OCI-LY7 (cell line): ENCODE results near the gene SPOCK1. TPM values are rescaled to one million over a fixed set of nuclear protein-coding genes. Genes with fewer than 3 reads are reported as not detected.
"Not testable (repeated sequence)": the region's sequence is repeated elsewhere in the genome, so short reads cannot be mapped to it uniquely, and the experiment has no call there.

Experiments used
- BruUV-seq: library from RNA; stranded (reverse); fragments of 400-500 nt; replicated peaks from 2 replicates; lab custom pipeline; 2021; lab: Mats Ljungman, UMichigan
- CTCF ChIA-PET: fragments of 300-600 bp; sonication (Branson Sonifier 250); formaldehyde crosslinking; loops from one replicate; lab custom pipeline; 2022; ENCODE audit warnings: antibody characterized with exemption; ENCODE audit not compliant: unreplicated experiment; lab: Charles Lee
- POLR2A ChIA-PET: fragments of 300-600 bp; sonication (Branson Sonifier 250); formaldehyde crosslinking; loops from one replicate; lab custom pipeline; 2022; ENCODE audit warnings: antibody characterized with exemption; lab: Charles Lee
- DNase-seq: peaks from one replicate; pipeline ENCODE4 v3.0.0-alpha.2; 2015; ENCODE audit warnings: low spot score
- H2AFZ ChIP-seq: fragments of 200-600 bp; sonication (generic), shearing (Covaris generic); 2 replicates; pipeline ENCODE4 v1.6.1; 2014; ENCODE audit warnings: mild to moderate bottlenecking, antibody characterized with exemption, low read length, moderate library complexity
- H3K27ac ChIP-seq: fragments of 200-600 bp; sonication (generic); 2 replicates; pipeline ENCODE4 v1.5.1; 2014; ENCODE audit warnings: mixed run types, low read depth, mild to moderate bottlenecking, moderate library complexity, low read length, inconsistent platforms; ENCODE audit not compliant: poor library complexity, severe bottlenecking
- H3K36me3 ChIP-seq: fragments of 200-600 bp; sonication (generic); 2 replicates; pipeline ENCODE4 v1.6.1; 2014; ENCODE audit warnings: mild to moderate bottlenecking, antibody characterized with exemption, low read length, moderate library complexity, mixed read lengths; ENCODE audit not compliant: insufficient read depth
- H3K4me1 ChIP-seq: fragments of 200-600 bp; sonication (generic); 2 replicates; pipeline ENCODE4 v1.5.1; 2014; ENCODE audit warnings: mild to moderate bottlenecking, low read length; ENCODE audit not compliant: insufficient read depth, poor library complexity, severe bottlenecking
- H3K4me2 ChIP-seq: fragments of 200-600 bp; sonication (generic); 2 replicates; pipeline ENCODE4 v1.6.1; 2014; ENCODE audit warnings: mild to moderate bottlenecking, low read length
- H3K4me3 ChIP-seq: fragments of 200-600 bp; sonication (generic); 2 replicates; pipeline ENCODE4 v1.5.1; 2014; ENCODE audit warnings: mild to moderate bottlenecking, low read depth, low read length; ENCODE audit not compliant: poor library complexity, severe bottlenecking
- H3K79me2 ChIP-seq: fragments of 200-600 bp; sonication (generic); 2 replicates; pipeline ENCODE4 v1.6.1; 2016; ENCODE audit warnings: low read depth, mild to moderate bottlenecking, low read length, moderate library complexity, mixed read lengths; ENCODE audit not compliant: insufficient read depth
- H3K9me2 ChIP-seq: fragments of 200-600 bp; sonication (generic); 2 replicates; pipeline ENCODE4 v1.6.1; 2016; ENCODE audit warnings: mild to moderate bottlenecking, low read length, mixed read lengths; ENCODE audit not compliant: insufficient read depth
- H3K9me3 ChIP-seq: fragments of 200-600 bp; sonication (generic); 2 replicates; pipeline ENCODE4 v1.6.1; 2014; ENCODE audit warnings: mild to moderate bottlenecking, mixed run types, low read length, mixed read lengths
- H4K20me1 ChIP-seq: fragments of 200-600 bp; sonication (generic); 2 replicates; pipeline ENCODE4 v1.6.1; 2014; ENCODE audit warnings: mild to moderate bottlenecking, antibody characterized with exemption, low read length, moderate library complexity, mixed read lengths; ENCODE audit not compliant: insufficient read depth
- EZH2phosphoT487 ChIP-seq: fragments of 200-600 bp; sonication (generic); IDR thresholded peaks from 2 replicates; pipeline ENCODE4 v1.6.1; 2018; ENCODE audit warnings: low read depth, borderline replicate concordance, mild to moderate bottlenecking, mixed run types, antibody characterized with exemption, low read length, moderate library complexity, mixed read lengths
- intact Hi-C: fragments of 100-400 bp; cut with micrococcal nuclease; formaldehyde crosslinking; loops from one replicate; pipeline ENCODE4 v1.10.0; 2022; ENCODE audit not compliant: unreplicated experiment
- small RNA-seq: library from RNA; depleted of rRNA; stranded (forward); fragments of <200 nt; gene quantifications from one replicate; pipeline ENCODE3, GENCODE V24; 2014
- total RNA-seq, 2 experiments: library from RNA; depleted of rRNA in 1 of 2; stranded (reverse); fragments of >200 nt in 1 of 2; shearing (Covaris generic) in 1 of 2; gene quantifications; 2 replicates each; pipeline ENCODE4 v1.2.3, GENCODE V29; 2014 to 2022
- TF ChIP-seq, protein P1 (sequence below): fragments of 200-600 bp; sonication (generic); conservative IDR thresholded peaks from 2 replicates; pipeline ENCODE4 v1.5.1; 2014; ENCODE audit warnings: mild to moderate bottlenecking, antibody characterized with exemption, low read length, moderate library complexity, mixed read lengths

The SPOCK1 gene
- total RNA-seq, 2 experiments from 2014 or later = 0.29 to 1.5 TPM

DNA sequence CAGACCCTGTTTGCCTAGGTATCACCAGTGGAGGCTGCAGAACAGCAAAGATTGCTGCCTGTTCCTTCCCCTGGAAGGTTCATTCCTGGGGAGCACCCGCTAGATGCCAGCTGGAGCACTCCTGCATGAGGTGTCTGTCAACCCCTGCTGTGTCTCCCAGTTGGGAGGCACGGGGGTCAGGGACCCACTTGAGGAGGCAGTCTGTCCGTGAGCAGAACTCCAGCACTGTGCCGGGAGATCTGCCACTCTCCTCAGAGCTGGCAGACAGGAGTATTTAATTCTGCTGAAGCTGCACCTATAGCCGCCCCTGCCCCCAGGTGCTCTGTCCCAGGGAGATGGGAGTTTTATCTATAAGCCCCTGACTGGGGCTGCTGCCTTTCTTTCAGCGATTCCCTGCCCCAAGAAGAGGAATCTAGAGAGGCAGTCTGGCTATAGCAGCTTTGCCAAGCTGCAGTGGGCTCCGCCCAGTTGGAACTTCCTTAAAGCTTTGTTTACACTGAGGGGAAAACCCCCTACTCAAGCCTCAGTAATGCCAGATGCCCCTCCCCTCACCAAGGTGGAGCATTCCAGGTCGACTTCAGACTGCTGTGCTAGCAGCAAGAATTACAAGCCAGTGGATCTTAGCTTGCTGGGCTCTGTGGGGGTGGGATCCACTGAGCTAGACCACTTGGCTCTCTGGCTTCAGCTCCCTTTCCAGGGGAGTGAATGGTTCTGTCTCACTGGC is 545.6 kb downstream of the SPOCK1 start:
- POLR2A ChIA-PET = interaction anchor here (1.1 kb wide), 1 partner anchor 17 kb away, joined by 3 read pairs; no protein-coding TSS in a partner anchor
- CTCF ChIA-PET = not testable (repeated sequence)

GRCh38 chr5:136927571-136927970 is 571.6 kb downstream of the SPOCK1 start:
- ChIA-PET POLR2A (interaction anchor here (2.1 kb wide), 1 partner anchor 10 kb away, joined by 8 read pairs; no protein-coding TSS in a partner anchor), CTCF (no interaction called here)
- H3K79me2 ChIP-seq = no peaks in the 10 kb centered on the region
- no peak for TF ChIP-seq EZH2phosphoT487
- TF ChIP-seq, protein P1, sequence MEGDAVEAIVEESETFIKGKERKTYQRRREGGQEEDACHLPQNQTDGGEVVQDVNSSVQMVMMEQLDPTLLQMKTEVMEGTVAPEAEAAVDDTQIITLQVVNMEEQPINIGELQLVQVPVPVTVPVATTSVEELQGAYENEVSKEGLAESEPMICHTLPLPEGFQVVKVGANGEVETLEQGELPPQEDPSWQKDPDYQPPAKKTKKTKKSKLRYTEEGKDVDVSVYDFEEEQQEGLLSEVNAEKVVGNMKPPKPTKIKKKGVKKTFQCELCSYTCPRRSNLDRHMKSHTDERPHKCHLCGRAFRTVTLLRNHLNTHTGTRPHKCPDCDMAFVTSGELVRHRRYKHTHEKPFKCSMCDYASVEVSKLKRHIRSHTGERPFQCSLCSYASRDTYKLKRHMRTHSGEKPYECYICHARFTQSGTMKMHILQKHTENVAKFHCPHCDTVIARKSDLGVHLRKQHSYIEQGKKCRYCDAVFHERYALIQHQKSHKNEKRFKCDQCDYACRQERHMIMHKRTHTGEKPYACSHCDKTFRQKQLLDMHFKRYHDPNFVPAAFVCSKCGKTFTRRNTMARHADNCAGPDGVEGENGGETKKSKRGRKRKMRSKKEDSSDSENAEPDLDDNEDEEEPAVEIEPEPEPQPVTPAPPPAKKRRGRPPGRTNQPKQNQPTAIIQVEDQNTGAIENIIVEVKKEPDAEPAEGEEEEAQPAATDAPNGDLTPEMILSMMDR = no peak
- no peaks in the 10 kb centered on the region for H3K36me3 ChIP-seq
- no peak overlapping the region for H2AFZ ChIP-seq
- intact Hi-C loops = no loop called here
- no peaks in the 10 kb centered on the region for H3K9me3 ChIP-seq
- no peaks in the 10 kb centered on the region for H4K20me1 ChIP-seq
- BruUV-seq = no TSS peak
- H3K27ac ChIP-seq = no peak overlapping the region
- H3K9me2 ChIP-seq = no peaks in the 10 kb centered on the region
- no peak for DNase-seq
- H3K4me2 ChIP-seq = no peak overlapping the region
- no peaks in the 10 kb centered on the region for H3K4me1 ChIP-seq
- H3K4me3 ChIP-seq = no peak overlapping the region

More for the DNA sequence above, 545.6 kb downstream of the SPOCK1 start:
- H2AFZ ChIP-seq, H3K4me3 ChIP-seq, DNase-seq, H3K27ac ChIP-seq, intact Hi-C loops, H3K79me2 ChIP-seq, H4K20me1 ChIP-seq, H3K36me3 ChIP-seq, H3K9me3 ChIP-seq, H3K4me1 ChIP-seq, H3K9me2 ChIP-seq, BruUV-seq, H3K4me2 ChIP-seq: not testable (repeated sequence)

DNA sequence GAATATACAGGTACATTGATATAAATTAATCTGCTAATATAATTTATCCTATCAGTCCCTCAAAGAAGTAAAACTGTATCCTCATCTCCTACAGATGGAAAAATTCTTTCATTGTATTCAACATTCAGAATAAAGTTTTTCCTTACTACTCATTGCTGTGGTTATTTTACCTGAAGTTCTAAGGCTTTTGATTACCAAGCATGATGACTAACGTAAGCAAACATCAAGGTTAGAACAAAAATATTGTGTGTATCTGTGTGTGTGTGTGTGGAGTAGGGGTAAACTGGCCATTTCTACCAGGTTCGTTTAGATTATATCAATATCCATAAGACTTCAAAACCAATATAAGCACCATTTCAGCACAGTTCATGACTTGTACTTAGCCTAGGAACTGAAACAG is 573.1 kb downstream of the SPOCK1 start:
- no peak overlapping the region for H2AFZ ChIP-seq
- no peak overlapping the region for H3K4me2 ChIP-seq
- POLR2A ChIA-PET = no interaction called here
- TF ChIP-seq, protein P1 = no peak
- no peak for TF ChIP-seq EZH2phosphoT487
- no peaks in the 10 kb centered on the region for H3K36me3 ChIP-seq
- no peaks in the 10 kb centered on the region for H3K9me3 ChIP-seq
- no peak for DNase-seq
- no peaks in the 10 kb centered on the region for H3K4me1 ChIP-seq
- H4K20me1 ChIP-seq = no peaks in the 10 kb centered on the region
- no peaks in the 10 kb centered on the region for H3K79me2 ChIP-seq
- intact Hi-C loops = no loop called here
- BruUV-seq = no TSS peak
- H3K27ac ChIP-seq = no peak overlapping the region
- CTCF ChIA-PET = no interaction called here
- no peak overlapping the region for H3K4me3 ChIP-seq
- H3K9me2 ChIP-seq = no peaks in the 10 kb centered on the region

Small RNAs within 50 kb of the gene (small RNA-seq; reads per million reads assigned to genes)
- not detected for gene RNA5SP193

Other genes starting within 250 kb of the SPOCK1 start
- gene KLHL3, start 236.8 kb upstream of the SPOCK1 start, total RNA-seq (2014; rRNA removed; shearing (Covaris generic)) = 0.23 and 0.28 TPM in 2 replicates
- 5.2 and 6.2 TPM in 2 replicates for gene KLHL3, start 236.8 kb upstream of the SPOCK1 start, total RNA-seq (2022)